Measurements from ENCODE around the gene TTC28. TPM values are rescaled to one million over a fixed set of nuclear protein-coding genes. Genes with fewer than 3 reads are reported as not detected.
A peak's percentile ranks its signal among the peaks of the same experiment; 100 is the strongest.

Gene TTC28
- total RNA-seq, 1 donor from 2014 or later = 1.3 TPM

- Histone ChIP-seq H3K27me3 (ENCODE audit: control insufficient read depth, insufficient read depth, low read length) (no peaks in the 10 kb centered on the region), H3K4me3 (ENCODE audit: low read depth, low read length) (no peak overlapping the region), H3K36me3 (ENCODE audit: control insufficient read depth, insufficient read depth, low read length) (no peaks in the 10 kb centered on the region)
- TF ChIP-seq CTCF (IDR thresholded peaks at IDR 0.05; ENCODE audit: insufficient read depth, low read length, severe bottlenecking) = peak; percentile 10
- no peak for DNase-seq (ENCODE audit: low read depth)
- no peak for FAIRE-seq
Observed at GRCh38 chr22:27937453-27937852, 742.2 kb downstream of the TTC28 start.

- H3K36me3 ChIP-seq (ENCODE audit: control insufficient read depth, insufficient read depth, low read length) = no peaks in the 10 kb centered on the region
- FAIRE-seq = no peak
- no peak for DNase-seq (ENCODE audit: low read depth)
- TF ChIP-seq CTCF (IDR thresholded peaks at IDR 0.05; ENCODE audit: insufficient read depth, low read length, severe bottlenecking) = no peak
- no peaks in the 10 kb centered on the region for H3K27me3 ChIP-seq (ENCODE audit: control insufficient read depth, insufficient read depth, low read length)
- no peak overlapping the region for H3K4me3 ChIP-seq (ENCODE audit: low read depth, low read length)
Observed at GRCh38 chr22:27935897-27936296, 743.7 kb downstream of the TTC28 start.

GRCh38 chr22:27934069-27934468 lies 745.6 kb downstream of the TTC28 start:
- DNase-seq (ENCODE audit: low read depth) (no peak), FAIRE-seq (no peak)
- no peak for TF ChIP-seq CTCF (IDR thresholded peaks at IDR 0.05; ENCODE audit: insufficient read depth, low read length, severe bottlenecking)
- Histone ChIP-seq H3K27me3 (ENCODE audit: control insufficient read depth, insufficient read depth, low read length) (no peaks in the 10 kb centered on the region), H3K36me3 (ENCODE audit: control insufficient read depth, insufficient read depth, low read length) (no peaks in the 10 kb centered on the region), H3K4me3 (ENCODE audit: low read depth, low read length) (no peak overlapping the region)

GRCh38 chr22:27933186-27933983 lies 746.3 kb downstream of the TTC28 start:
- FAIRE-seq = no peak
- no peak for DNase-seq (ENCODE audit: low read depth)
- TF ChIP-seq CTCF (IDR thresholded peaks at IDR 0.05; ENCODE audit: insufficient read depth, low read length, severe bottlenecking) = no peak
- no peak overlapping the region for H3K4me3 ChIP-seq (ENCODE audit: low read depth, low read length)
- no peaks in the 10 kb centered on the region for H3K27me3 ChIP-seq (ENCODE audit: control insufficient read depth, insufficient read depth, low read length)
- no peaks in the 10 kb centered on the region for H3K36me3 ChIP-seq (ENCODE audit: control insufficient read depth, insufficient read depth, low read length)

GRCh38 chr22:27930331-27931060 lies 749.1 kb downstream of the TTC28 start:
- peak; percentile 95 for FAIRE-seq
- TF ChIP-seq CTCF (IDR thresholded peaks at IDR 0.05; ENCODE audit: insufficient read depth, low read length, severe bottlenecking) = no peak
- DNase-seq (ENCODE audit: low read depth) = peak; percentile 96

More at GRCh38 chr22:27930331-27931060, 749.1 kb downstream of the TTC28 start:
- Histone ChIP-seq H3K27me3 (ENCODE audit: control insufficient read depth, insufficient read depth, low read length) (no peaks in the 10 kb centered on the region), H3K36me3 (ENCODE audit: control insufficient read depth, insufficient read depth, low read length) (no peaks in the 10 kb centered on the region), H3K4me3 (ENCODE audit: low read depth, low read length) (no peak overlapping the region)

Other genes with a start within 250 kb of the TTC28 start
- 6.3 and 8.1 TPM in 2 replicates for gene CHEK2, start 62.0 kb upstream of the TTC28 start, total RNA-seq
- gene HSCB, start 62.2 kb upstream of the TTC28 start, total RNA-seq = 12.5 and 24.7 TPM in 2 replicates
- gene CCDC117, start 92.9 kb upstream of the TTC28 start, total RNA-seq = 8.4 and 9.2 TPM in 2 replicates
- 225 and 250 TPM in 2 replicates for gene XBP1, start 120.7 kb upstream of the TTC28 start, total RNA-seq
- gene ZNRF3, start 203.7 kb upstream of the TTC28 start, total RNA-seq = 3.4 and 3.7 TPM in 2 replicates

Data from bronchial epithelial cell (primary cell).